C4-2B (cell line): ENCODE data around the gene FES.
A peak's percentile ranks its signal among the peaks of the same experiment; 100 is the strongest.

ENCODE experiments used
- H3K27ac ChIP-seq: fragments of 450-650 bp; 2 replicates; pipeline ENCODE4 v1.5.1; 2017
- CTCF ChIP-seq: fragments of 450-650 bp; conservative IDR thresholded peaks from 2 replicates; pipeline ENCODE4 v1.5.1; 2017; ENCODE audit warnings: mild to moderate bottlenecking
- ZFX ChIP-seq: fragments of 450-650 bp; IDR thresholded peaks from 2 replicates; pipeline ENCODE4 v1.6.1; 2017

Gene FES

GRCh38 chr15:90883976-90884718 lies at the start of gene FES:
Gene FES, plus strand, starts transcription at chr15:90884504. Its CDS starts 542 bp downstream, at chr15:90885046.
- H3K27ac ChIP-seq, result no peak within 1 kb of the TSS
- no peak for TF ChIP-seq ZFX
- TF ChIP-seq CTCF, result no peak

GRCh38 chr15:90834626-90835025 lies 49.7 kb upstream of the FES start:
- TF ChIP-seq CTCF (no peak), ZFX (no peak)
- H3K27ac ChIP-seq, result no peak overlapping the region

DNA sequence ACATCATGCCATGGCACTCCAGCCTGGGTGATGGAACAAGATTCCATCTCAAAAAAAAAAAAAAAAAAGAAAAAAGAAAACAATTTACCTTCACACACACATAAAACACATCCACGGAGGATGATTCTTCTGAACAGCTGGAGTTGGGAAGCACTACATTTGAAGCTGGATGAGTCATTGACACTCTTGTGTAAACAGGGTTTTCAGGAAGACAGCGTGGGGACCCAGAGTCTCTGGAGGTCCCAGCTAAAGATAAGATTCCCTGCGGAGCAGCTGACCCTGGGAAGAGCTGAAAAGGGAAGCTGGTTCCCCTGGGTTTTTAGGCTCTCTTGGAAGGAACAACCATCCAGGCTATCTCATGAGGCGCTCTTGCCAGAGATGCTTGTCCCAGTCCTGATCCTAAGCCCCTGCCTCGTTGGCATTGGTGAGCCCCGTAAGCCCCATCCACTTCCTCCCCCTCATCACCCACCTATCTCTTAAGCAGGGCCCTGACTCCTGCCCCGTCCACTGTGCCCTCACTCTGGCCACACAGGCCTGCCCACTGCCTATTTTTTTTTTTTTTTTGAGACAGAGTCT lies 47.9 kb upstream of the FES start:
- no peak overlapping the region for H3K27ac ChIP-seq
- TF ChIP-seq ZFX (no peak), CTCF (no peak)

- H3K27ac ChIP-seq, result no peak overlapping the region
- TF ChIP-seq CTCF (no peak), ZFX (no peak)
Observed at GRCh38 chr15:90837094-90837493, 47.2 kb upstream of the FES start.

DNA sequence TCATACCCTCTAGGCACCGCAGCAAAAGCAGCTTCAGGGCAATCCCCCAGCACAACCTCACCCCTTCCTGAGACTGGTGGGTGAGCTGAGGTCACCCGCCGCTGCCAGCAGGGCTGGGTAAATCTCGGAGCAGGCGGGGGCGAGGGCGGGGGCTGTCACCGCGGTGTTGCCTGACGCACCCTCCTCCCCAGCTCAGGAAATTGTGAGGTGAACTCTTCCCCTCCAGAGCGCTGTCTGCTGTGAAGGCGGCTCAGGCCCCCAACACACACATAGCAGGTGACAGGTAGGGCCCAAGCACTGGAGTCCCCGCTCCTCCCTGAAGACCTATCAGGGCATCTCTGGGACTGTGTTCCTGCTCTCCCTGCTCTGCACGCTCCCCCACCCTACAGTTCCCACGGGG lies 46.2 kb upstream of the FES start:
- no peak overlapping the region for H3K27ac ChIP-seq
- TF ChIP-seq ZFX (no peak), CTCF (no peak)

DNA sequence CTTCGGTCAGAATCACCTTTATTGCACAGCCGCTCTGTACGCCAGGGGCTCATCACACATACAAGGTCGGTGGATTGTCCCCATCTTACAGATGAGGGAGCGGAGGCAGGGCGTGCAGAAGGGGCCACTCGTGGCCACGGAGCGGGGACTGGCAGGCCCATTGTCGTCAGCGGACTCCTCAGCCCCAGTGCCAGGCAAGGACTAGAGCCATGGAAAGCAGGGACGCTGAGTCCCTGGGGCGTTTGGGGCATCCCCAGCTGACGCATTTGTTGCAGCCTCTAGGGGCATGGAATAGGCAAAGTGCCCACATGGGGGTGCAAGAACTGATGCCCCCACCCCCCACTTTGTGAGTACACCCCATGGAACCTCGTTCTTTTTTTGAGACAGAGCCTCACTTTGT lies 45.8 kb upstream of the FES start:
- H3K27ac ChIP-seq, result no peak overlapping the region
- TF ChIP-seq CTCF (no peak), ZFX (no peak)

- peak overlapping the region; percentile 12; the same call in 1 of the 2 replicates for H3K27ac ChIP-seq
- no peak for TF ChIP-seq ZFX
- TF ChIP-seq CTCF, result no peak
Observed at GRCh38 chr15:90839187-90840071, 44.9 kb upstream of the FES start.
